ENCODE measurements around the gene PALLD.

The PALLD gene

GRCh38 chr4:168580228-168580627 is 83.4 kb downstream of the PALLD start:
- TF ChIP-seq CTCF (IDR thresholded peaks at IDR 0.05; ENCODE audit: low read depth, low read length): no peak
- Histone ChIP-seq H3K27me3 (no peaks in the 10 kb centered on the region), H3K9me3 (no peaks in the 10 kb centered on the region), H3K36me3 (no peaks in the 10 kb centered on the region), H3K4me3 (ENCODE audit: low read depth, low read length) (no peak overlapping the region), H3K4me1 (no peaks in the 10 kb centered on the region)
- DNase-seq: no peak

- no peak overlapping the region for H3K4me3 ChIP-seq (ENCODE audit: low read depth, low read length)
These were observed 87.5 kb downstream of the PALLD start for GRCh38 chr4:168584321-168584771.

GRCh38 chr4:168585168-168586091 is 88.6 kb downstream of the PALLD start:
- H3K4me1 ChIP-seq: peaks cover 5% of the 10 kb centered on the region; the same call in 1 of the 2 replicates
- peak; percentile 82 for TF ChIP-seq CTCF (IDR thresholded peaks at IDR 0.05; ENCODE audit: low read depth, low read length)
- DNase-seq: peak; percentile 82

More at GRCh38 chr4:168584321-168584771, 87.5 kb downstream of the PALLD start:
- no peaks in the 10 kb centered on the region for H3K27me3 ChIP-seq
- no peaks in the 10 kb centered on the region for H3K9me3 ChIP-seq
- DNase-seq: no peak
- no peaks in the 10 kb centered on the region for H3K36me3 ChIP-seq
- TF ChIP-seq CTCF (IDR thresholded peaks at IDR 0.05; ENCODE audit: low read depth, low read length): no peak
- H3K4me1 ChIP-seq: peaks cover 5% of the 10 kb centered on the region; the same call in 1 of the 2 replicates

GRCh38 chr4:168586926-168587325 is 90.1 kb downstream of the PALLD start:
- H3K4me3 ChIP-seq (ENCODE audit: low read depth, low read length): no peak overlapping the region
- H3K9me3 ChIP-seq: no peaks in the 10 kb centered on the region
- no peaks in the 10 kb centered on the region for H3K36me3 ChIP-seq
- H3K27me3 ChIP-seq: no peaks in the 10 kb centered on the region
- TF ChIP-seq CTCF (IDR thresholded peaks at IDR 0.05; ENCODE audit: low read depth, low read length): no peak
- no peak for DNase-seq
- H3K4me1 ChIP-seq: peaks cover 5% of the 10 kb centered on the region; the same call in 1 of the 2 replicates

More at GRCh38 chr4:168585168-168586091, 88.6 kb downstream of the PALLD start:
- Histone ChIP-seq H3K9me3 (no peaks in the 10 kb centered on the region), H3K36me3 (no peaks in the 10 kb centered on the region), H3K27me3 (no peaks in the 10 kb centered on the region), H3K4me3 (ENCODE audit: low read depth, low read length) (no peak overlapping the region)

GRCh38 chr4:168587411-168588125 is 90.7 kb downstream of the PALLD start:
- no peaks in the 10 kb centered on the region for H3K36me3 ChIP-seq
- no peak for DNase-seq
- H3K9me3 ChIP-seq: no peaks in the 10 kb centered on the region
- peaks cover 5% of the 10 kb centered on the region; the same call in 1 of the 2 replicates for H3K4me1 ChIP-seq
- no peaks in the 10 kb centered on the region for H3K27me3 ChIP-seq
- no peak for TF ChIP-seq CTCF (IDR thresholded peaks at IDR 0.05; ENCODE audit: low read depth, low read length)
- H3K4me3 ChIP-seq (ENCODE audit: low read depth, low read length): no peak overlapping the region
